ENCODE measurements around the gene SNN.
A peak's percentile ranks its signal among the peaks of the same experiment; 100 is the strongest.

Gene SNN

GRCh38 chr16:11635679-11636171 is 32.5 kb upstream of the SNN start:
- DNase-seq = no peak

- DNase-seq = peak; percentile 30 to 33
These were observed 32.0 kb upstream of the SNN start for GRCh38 chr16:11636172-11636721.

- no peak for DNase-seq
These were observed 30.9 kb upstream of the SNN start for GRCh38 chr16:11637320-11637719.

GRCh38 chr16:11638140-11638539 is 30.1 kb upstream of the SNN start:
- DNase-seq = no peak

- DNase-seq = no peak
These were observed 29.2 kb upstream of the SNN start for GRCh38 chr16:11639008-11639562.

GRCh38 chr16:11639925-11640899 is 28.0 kb upstream of the SNN start:
- no peak for DNase-seq

GRCh38 chr16:11640987-11641817 is 27.1 kb upstream of the SNN start:
- peak in 1 of 2 experiments; percentile 3 for DNase-seq

GRCh38 chr16:11642765-11643116 is 25.5 kb upstream of the SNN start:
- no peak for DNase-seq

GRCh38 chr16:11649276-11649675 is 19.0 kb upstream of the SNN start:
- DNase-seq = no peak

GRCh38 chr16:11650641-11651591 is 17.3 kb upstream of the SNN start:
- no peak for DNase-seq

GRCh38 chr16:11651796-11652195 is 16.5 kb upstream of the SNN start:
- DNase-seq = no peak

GRCh38 chr16:11655655-11656054 is 12.6 kb upstream of the SNN start:
- DNase-seq = no peak

GRCh38 chr16:11657556-11657955 is 10.7 kb upstream of the SNN start:
- no peak for DNase-seq

GRCh38 chr16:11658896-11659708 is 9.2 kb upstream of the SNN start:
- no peak for DNase-seq

GRCh38 chr16:11660565-11660964 is 7.7 kb upstream of the SNN start:
- DNase-seq = no peak

GRCh38 chr16:11662582-11662981 is 5.7 kb upstream of the SNN start:
- DNase-seq = no peak

GRCh38 chr16:11665071-11665491 is 3.2 kb upstream of the SNN start:
- no peak for DNase-seq

GRCh38 chr16:11666103-11667055 is 1.9 kb upstream of the SNN start:
- DNase-seq = no peak

GRCh38 chr16:11667221-11667823 is 933 bp upstream of the SNN start:
- no peak for DNase-seq
